DND-41 (cell line): ENCODE measurements around the gene FRS3.

Experiments
- EZH2 ChIP-seq: IDR thresholded peaks from 3 replicates; pipeline ENCODE4 v1.6.1; 2012; ENCODE audit warnings: borderline replicate concordance, low read depth, mild to moderate bottlenecking, moderate library complexity, low read length, inconsistent platforms; ENCODE audit not compliant: severe bottlenecking
- TF ChIP-seq, protein P1 (sequence below): IDR thresholded peaks from 2 replicates; pipeline ENCODE4 v1.5.1; 2012; ENCODE audit warnings: borderline replicate concordance, low read length, moderate library complexity, mild to moderate bottlenecking; ENCODE audit not compliant: poor library complexity, severe bottlenecking; ENCODE audit errors: extremely low read depth

DNA sequence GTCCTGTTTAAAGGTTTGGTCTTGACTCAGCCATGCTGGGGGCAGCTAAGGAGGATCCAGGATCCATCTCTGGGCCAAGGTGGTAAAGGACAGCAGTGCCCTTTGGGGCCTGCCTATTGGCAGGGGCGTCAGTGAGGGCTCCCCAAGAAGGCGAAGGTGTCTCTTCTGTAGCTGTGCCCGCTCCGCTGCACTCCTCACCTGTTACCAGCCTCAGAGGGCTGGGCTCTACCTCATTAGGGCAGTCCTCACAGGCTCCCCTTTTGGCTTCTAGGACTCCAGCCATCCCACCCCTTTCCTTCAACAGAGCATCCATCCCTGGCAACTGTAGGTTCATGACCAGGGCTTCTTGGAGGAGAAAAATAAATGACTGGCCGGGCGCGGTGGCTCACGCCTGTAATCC is 10.3 kb downstream of the FRS3 start:
- TF ChIP-seq, protein P1, sequence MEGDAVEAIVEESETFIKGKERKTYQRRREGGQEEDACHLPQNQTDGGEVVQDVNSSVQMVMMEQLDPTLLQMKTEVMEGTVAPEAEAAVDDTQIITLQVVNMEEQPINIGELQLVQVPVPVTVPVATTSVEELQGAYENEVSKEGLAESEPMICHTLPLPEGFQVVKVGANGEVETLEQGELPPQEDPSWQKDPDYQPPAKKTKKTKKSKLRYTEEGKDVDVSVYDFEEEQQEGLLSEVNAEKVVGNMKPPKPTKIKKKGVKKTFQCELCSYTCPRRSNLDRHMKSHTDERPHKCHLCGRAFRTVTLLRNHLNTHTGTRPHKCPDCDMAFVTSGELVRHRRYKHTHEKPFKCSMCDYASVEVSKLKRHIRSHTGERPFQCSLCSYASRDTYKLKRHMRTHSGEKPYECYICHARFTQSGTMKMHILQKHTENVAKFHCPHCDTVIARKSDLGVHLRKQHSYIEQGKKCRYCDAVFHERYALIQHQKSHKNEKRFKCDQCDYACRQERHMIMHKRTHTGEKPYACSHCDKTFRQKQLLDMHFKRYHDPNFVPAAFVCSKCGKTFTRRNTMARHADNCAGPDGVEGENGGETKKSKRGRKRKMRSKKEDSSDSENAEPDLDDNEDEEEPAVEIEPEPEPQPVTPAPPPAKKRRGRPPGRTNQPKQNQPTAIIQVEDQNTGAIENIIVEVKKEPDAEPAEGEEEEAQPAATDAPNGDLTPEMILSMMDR, result no peak
- TF ChIP-seq EZH2, result no peak
